ENCODE measurements around the gene ABCA4. TPM values are rescaled to one million over a fixed set of nuclear protein-coding genes. Genes with fewer than 3 reads are reported as not detected.

ABCA4 gene
- total RNA-seq, 4 donors from 2014 or later = 0.19 to 1.7 (median 0.45) TPM

GRCh38 chr1:94084085-94084484, 36.9 kb downstream of the ABCA4 start:
- Histone ChIP-seq H3K36me3 (no peaks in the 10 kb centered on the region), H3K27ac (replicated peaks in 1 of 4) (no peak overlapping the region), H3K4me1 (no peaks in the 10 kb centered on the region), H3K27me3 (no peaks in the 10 kb centered on the region), H3K9me3 (no peaks in the 10 kb centered on the region), H3K4me3 (no peak overlapping the region)
- no peak for DNase-seq (ENCODE audit: extremely low spot score)
- no peak for TF ChIP-seq EP300 (IDR thresholded peaks at IDR 0.05)
- TF ChIP-seq POLR2AphosphoS5 (IDR thresholded peaks at IDR 0.05) = no peak
- TF ChIP-seq POLR2A (IDR thresholded peaks at IDR 0.05; ENCODE audit: low read depth) = no peak
- no peak for TF ChIP-seq CTCF (IDR thresholded peaks at IDR 0.05)
- intact Hi-C loops (cut with DNase I) = no loop called here

- intact Hi-C loops (cut with DNase I) = no loop called here
- H3K4me1 ChIP-seq = no peaks in the 10 kb centered on the region
- 47% methylated on average over 4 of the region's 4 CpGs for WGBS
- H3K27me3 ChIP-seq = no peaks in the 10 kb centered on the region
- DNase-seq (ENCODE audit: extremely low spot score) = no peak
- H3K9me3 ChIP-seq = no peaks in the 10 kb centered on the region
- no peak overlapping the region for H3K27ac ChIP-seq (replicated peaks in 1 of 4)
- H3K4me3 ChIP-seq = no peak overlapping the region
- TF ChIP-seq POLR2AphosphoS5 (IDR thresholded peaks at IDR 0.05) (no peak), EP300 (IDR thresholded peaks at IDR 0.05) (no peak), CTCF (IDR thresholded peaks at IDR 0.05) (no peak)
- H3K36me3 ChIP-seq = no peaks in the 10 kb centered on the region
Measured at GRCh38 chr1:94083681-94084080, 37.3 kb downstream of the ABCA4 start.

GRCh38 chr1:94081566-94082344, 39.2 kb downstream of the ABCA4 start:
- no peak for TF ChIP-seq EP300 (IDR thresholded peaks at IDR 0.05)
- TF ChIP-seq POLR2A (IDR thresholded peaks at IDR 0.05; ENCODE audit: low read depth) = no peak
- no peak for TF ChIP-seq POLR2AphosphoS5 (IDR thresholded peaks at IDR 0.05)
- no peak for TF ChIP-seq CTCF (IDR thresholded peaks at IDR 0.05)
- intact Hi-C loops (cut with DNase I) = no loop called here
- Histone ChIP-seq H3K27ac (replicated peaks in 1 of 4) (no peak overlapping the region), H3K9me3 (no peaks in the 10 kb centered on the region), H3K27me3 (no peaks in the 10 kb centered on the region), H3K4me1 (no peaks in the 10 kb centered on the region), H3K36me3 (no peaks in the 10 kb centered on the region), H3K4me3 (no peak overlapping the region)
- 84% methylated on average over 7 of the region's 7 CpGs for WGBS
- DNase-seq (ENCODE audit: extremely low spot score) = no peak

- Histone ChIP-seq H3K27ac (replicated peaks in 1 of 4) (no peak overlapping the region), H3K4me3 (no peak overlapping the region), H3K36me3 (no peaks in the 10 kb centered on the region), H3K4me1 (no peaks in the 10 kb centered on the region), H3K9me3 (no peaks in the 10 kb centered on the region), H3K27me3 (no peaks in the 10 kb centered on the region)
- DNase-seq (ENCODE audit: extremely low spot score) = no peak
- intact Hi-C loops (cut with DNase I) = no loop called here
- TF ChIP-seq POLR2AphosphoS5 (IDR thresholded peaks at IDR 0.05) (no peak), EP300 (IDR thresholded peaks at IDR 0.05) (no peak), POLR2A (IDR thresholded peaks at IDR 0.05; ENCODE audit: low read depth) (no peak), CTCF (IDR thresholded peaks at IDR 0.05) (no peak)
- WGBS = 81% methylated on average over 3 of the region's 3 CpGs
Measured at GRCh38 chr1:94079989-94080388, 41.0 kb downstream of the ABCA4 start.

Data from esophagus muscularis mucosa (tissue), 4 donors.